ENCODE measurements around the gene LRBA. TPM values are rescaled to one million over a fixed set of nuclear protein-coding genes. Genes with fewer than 3 reads are reported as not detected.
"Not testable (repeated sequence)": the region's sequence is repeated elsewhere in the genome, so short reads cannot be mapped to it uniquely, and the experiment has no call there.

LRBA gene
- 10 to 100 TPM; 56.1 to 81.7 (median 56.9) TPM for total RNA-seq
- total RNA-seq (2013), result 96.1 TPM
- 116 to 464 (median 261) reads per million in 29 experiments for total RNA-seq

- Histone ChIP-seq H3K4me1 (ENCODE audit: control insufficient read depth in 1 of 2, extremely low read depth in 1 of 2, insufficient read depth in 2 of 2, low read length in 2 of 2) (peaks cover 18 to 22% of the 10 kb centered on the region in 2 experiments), H3K9me3 (no peaks in the 10 kb centered on the region), H3K4me3 (ENCODE audit: control insufficient read depth in 1 of 2, extremely low read depth in 1 of 2, low read length in 1 of 2) (peak within 1 kb of the TSS; percentile 97 to 100), H3K27me3 (replicated peaks in 1 of 2; ENCODE audit: control insufficient read depth in 2 of 2, extremely low read depth in 1 of 2, insufficient read depth in 2 of 2, low read length in 1 of 2) (no peaks in the 10 kb centered on the region), H3K36me3 (ENCODE audit: control insufficient read depth in 2 of 2, extremely low read depth in 1 of 2, insufficient read depth in 1 of 2, low read length in 1 of 2) (no peaks in the 10 kb centered on the region), H3K27ac (ENCODE audit: low read length) (peak within 1 kb of the TSS; percentile 96)
- ChIA-PET CTCF (interaction anchor here (0.5 to 0.9 kb wide), 3 partner anchors 74 to 1762 kb away, joined by 3 to 9 read pairs (median 3); no protein-coding TSS in a partner anchor), POLR2A (interaction anchor here (0.5 to 2.0 kb wide), 6 partner anchors 12 to 86 kb away, joined by 3 to 9 read pairs (median 4); no protein-coding TSS in a partner anchor)
- 0% methylated on average over 21 of the region's 37 CpGs for WGBS (ENCODE audit: insufficient coverage)
- peak; percentile 70 to 89 (median 81) for DNase-seq
- H3K4me3 Mint-ChIP-seq, result peak within 1 kb of the TSS; percentile 95 to 100 (median 100)
- H3K36me3 Mint-ChIP-seq, result peaks cover 2% of the 10 kb centered on the region
- no peaks in the 10 kb centered on the region for H3K27me3 Mint-ChIP-seq
- ATAC-seq (replicated peaks in 1 of 4), result peak; percentile 80 to 86 (median 84)
- peaks cover 26 to 35% (median 30%) of the 10 kb centered on the region in 3 donors for H3K4me1 Mint-ChIP-seq
- H3K27ac Mint-ChIP-seq, result peak within 1 kb of the TSS; percentile 98 to 99
- H3K9me3 Mint-ChIP-seq, result no peaks in the 10 kb centered on the region
These were observed at the start of gene LRBA for GRCh38 chr4:151014521-151015458. Gene LRBA, minus strand, starts transcription at chr4:151015284. Its CDS starts 642 bp downstream, at chr4:151014642.

GRCh38 chr4:151063143-151063542 lies 48.1 kb upstream of the LRBA start:
- CTCF ChIA-PET, result interaction anchor here in 1 of 2 donors (0.5 to 0.8 kb wide), 2 partner anchors 79 to 1056 kb away, joined by 3 read pairs; no protein-coding TSS in a partner anchor
- H3K27ac ChIP-seq (ENCODE audit: low read length); H3K4me1 Mint-ChIP-seq; H3K27me3 Mint-ChIP-seq; H3K4me3 ChIP-seq (ENCODE audit: control insufficient read depth in 1 of 2, extremely low read depth in 1 of 2, low read length in 1 of 2); POLR2A ChIA-PET; DNase-seq; H3K36me3 ChIP-seq (ENCODE audit: control insufficient read depth in 2 of 2, extremely low read depth in 1 of 2, insufficient read depth in 1 of 2, low read length in 1 of 2); H3K36me3 Mint-ChIP-seq; H3K4me1 ChIP-seq (ENCODE audit: control insufficient read depth in 1 of 2, extremely low read depth in 1 of 2, insufficient read depth in 2 of 2, low read length in 2 of 2); H3K27ac Mint-ChIP-seq; ATAC-seq (replicated peaks in 1 of 4); H3K27me3 ChIP-seq (replicated peaks in 1 of 2; ENCODE audit: control insufficient read depth in 2 of 2, extremely low read depth in 1 of 2, insufficient read depth in 2 of 2, low read length in 1 of 2); H3K4me3 Mint-ChIP-seq; H3K9me3 ChIP-seq; H3K9me3 Mint-ChIP-seq: not testable (repeated sequence)
- WGBS (ENCODE audit: insufficient coverage), result 92% methylated on average over 2 of the region's 3 CpGs

GRCh38 chr4:151055539-151055938 lies 40.5 kb upstream of the LRBA start:
- no peak for ATAC-seq (replicated peaks in 1 of 4)
- Histone ChIP-seq H3K4me3 (ENCODE audit: control insufficient read depth in 1 of 2, extremely low read depth in 1 of 2, low read length in 1 of 2) (no peak overlapping the region), H3K27me3 (replicated peaks in 1 of 2; ENCODE audit: control insufficient read depth in 2 of 2, extremely low read depth in 1 of 2, insufficient read depth in 2 of 2, low read length in 1 of 2) (no peaks in the 10 kb centered on the region), H3K4me1 (ENCODE audit: control insufficient read depth in 1 of 2, extremely low read depth in 1 of 2, insufficient read depth in 2 of 2, low read length in 2 of 2) (no peaks in the 10 kb centered on the region), H3K9me3 (no peaks in the 10 kb centered on the region), H3K27ac (ENCODE audit: low read length) (no peak overlapping the region), H3K36me3 (ENCODE audit: control insufficient read depth in 2 of 2, extremely low read depth in 1 of 2, insufficient read depth in 1 of 2, low read length in 1 of 2) (no peaks in the 10 kb centered on the region)
- Mint-ChIP-seq H3K4me1 (no peaks in the 10 kb centered on the region), H3K4me3 (no peak overlapping the region), H3K27me3 (no peaks in the 10 kb centered on the region), H3K9me3 (no peaks in the 10 kb centered on the region), H3K27ac (no peak overlapping the region), H3K36me3 (no peaks in the 10 kb centered on the region)
- no CpG with 5 or more reads among the region's 1 CpG for WGBS (ENCODE audit: insufficient coverage)
- no peak for DNase-seq
- ChIA-PET POLR2A (no interaction called here), CTCF (no interaction called here)

- Mint-ChIP-seq H3K27ac (no peak overlapping the region), H3K4me1 (no peaks in the 10 kb centered on the region), H3K9me3 (no peaks in the 10 kb centered on the region), H3K4me3 (no peak overlapping the region), H3K36me3 (no peaks in the 10 kb centered on the region), H3K27me3 (no peaks in the 10 kb centered on the region)
- H3K27me3 ChIP-seq (replicated peaks in 1 of 2; ENCODE audit: control insufficient read depth in 2 of 2, extremely low read depth in 1 of 2, insufficient read depth in 2 of 2, low read length in 1 of 2), result no peaks in the 10 kb centered on the region
- H3K36me3 ChIP-seq (ENCODE audit: control insufficient read depth in 2 of 2, extremely low read depth in 1 of 2, insufficient read depth in 1 of 2, low read length in 1 of 2), result no peaks in the 10 kb centered on the region
- ChIA-PET CTCF (interaction anchor here in 1 of 2 donors (0.6 kb wide), 1 partner anchor 1508 kb away, joined by 3 read pairs; no protein-coding TSS in a partner anchor), POLR2A (no interaction called here)
- DNase-seq (no peak), ATAC-seq (replicated peaks in 1 of 4) (no peak)
- H3K27ac ChIP-seq (ENCODE audit: low read length), result no peak overlapping the region
- H3K9me3 ChIP-seq, result no peaks in the 10 kb centered on the region
- no peak overlapping the region for H3K4me3 ChIP-seq (ENCODE audit: control insufficient read depth in 1 of 2, extremely low read depth in 1 of 2, low read length in 1 of 2)
- no CpG with 5 or more reads among the region's 3 CpGs for WGBS (ENCODE audit: insufficient coverage)
- no peaks in the 10 kb centered on the region for H3K4me1 ChIP-seq (ENCODE audit: control insufficient read depth in 1 of 2, extremely low read depth in 1 of 2, insufficient read depth in 2 of 2, low read length in 2 of 2)
These were observed 37.7 kb upstream of the LRBA start for GRCh38 chr4:151052785-151053184.

GRCh38 chr4:151049430-151049884 lies 34.4 kb upstream of the LRBA start:
- H3K4me3 ChIP-seq (ENCODE audit: control insufficient read depth in 1 of 2, extremely low read depth in 1 of 2, low read length in 1 of 2), result no peak overlapping the region
- no peak overlapping the region for H3K27ac ChIP-seq (ENCODE audit: low read length)
- H3K4me1 ChIP-seq (ENCODE audit: control insufficient read depth in 1 of 2, extremely low read depth in 1 of 2, insufficient read depth in 2 of 2, low read length in 2 of 2), result no peaks in the 10 kb centered on the region
- H3K36me3 ChIP-seq (ENCODE audit: control insufficient read depth in 2 of 2, extremely low read depth in 1 of 2, insufficient read depth in 1 of 2, low read length in 1 of 2), result no peaks in the 10 kb centered on the region
- ATAC-seq (replicated peaks in 1 of 4), result no peak
- WGBS (ENCODE audit: insufficient coverage), result over 99% methylated on average over 10 of the region's 13 CpGs
- POLR2A ChIA-PET, result no interaction called here
- CTCF ChIA-PET, result no interaction called here
- Mint-ChIP-seq H3K27ac (no peak overlapping the region), H3K36me3 (no peaks in the 10 kb centered on the region), H3K4me1 (no peaks in the 10 kb centered on the region), H3K4me3 (no peak overlapping the region), H3K9me3 (no peaks in the 10 kb centered on the region), H3K27me3 (no peaks in the 10 kb centered on the region)
- no peak for DNase-seq
- no peaks in the 10 kb centered on the region for H3K27me3 ChIP-seq (replicated peaks in 1 of 2; ENCODE audit: control insufficient read depth in 2 of 2, extremely low read depth in 1 of 2, insufficient read depth in 2 of 2, low read length in 1 of 2)
- no peaks in the 10 kb centered on the region for H3K9me3 ChIP-seq

- Histone ChIP-seq H3K9me3 (no peaks in the 10 kb centered on the region), H3K36me3 (ENCODE audit: control insufficient read depth in 2 of 2, extremely low read depth in 1 of 2, insufficient read depth in 1 of 2, low read length in 1 of 2) (no peaks in the 10 kb centered on the region), H3K27me3 (replicated peaks in 1 of 2; ENCODE audit: control insufficient read depth in 2 of 2, extremely low read depth in 1 of 2, insufficient read depth in 2 of 2, low read length in 1 of 2) (no peaks in the 10 kb centered on the region), H3K27ac (ENCODE audit: low read length) (no peak overlapping the region), H3K4me3 (ENCODE audit: control insufficient read depth in 1 of 2, extremely low read depth in 1 of 2, low read length in 1 of 2) (no peak overlapping the region), H3K4me1 (ENCODE audit: control insufficient read depth in 1 of 2, extremely low read depth in 1 of 2, insufficient read depth in 2 of 2, low read length in 2 of 2) (no peaks in the 10 kb centered on the region)
- H3K36me3 Mint-ChIP-seq, result no peaks in the 10 kb centered on the region
- ChIA-PET CTCF (interaction anchor here in 1 of 2 donors (0.6 kb wide), 1 partner anchor 9 kb away, joined by 5 read pairs; no protein-coding TSS in a partner anchor), POLR2A (no interaction called here)
- H3K4me3 Mint-ChIP-seq, result no peak overlapping the region
- H3K9me3 Mint-ChIP-seq, result no peaks in the 10 kb centered on the region
- WGBS (ENCODE audit: insufficient coverage), result 89% methylated on average over 11 of the region's 11 CpGs
- H3K27me3 Mint-ChIP-seq, result no peaks in the 10 kb centered on the region
- no peak overlapping the region for H3K27ac Mint-ChIP-seq
- H3K4me1 Mint-ChIP-seq, result no peaks in the 10 kb centered on the region
- DNase-seq (no peak), ATAC-seq (replicated peaks in 1 of 4) (no peak)
These were observed 33.8 kb upstream of the LRBA start for GRCh38 chr4:151048913-151049312.
